HG02970 (cell line): ENCODE measurements around the gene RUBCNL.
"Not testable (repeated sequence)": the region's sequence is repeated elsewhere in the genome, so short reads cannot be mapped to it uniquely, and the experiment has no call there.

Experiments
- ATAC-seq: cut with Tn5 transposase; IDR thresholded peaks from one replicate; pipeline ENCODE4 v1.9.1; 2021; ENCODE audit warnings: mild to moderate bottlenecking, moderate library complexity, moderate number of reproducible peaks; ENCODE audit not compliant: unreplicated experiment, low FRiP score

Gene RUBCNL

GRCh38 chr13:46374710-46375109 lies 12.3 kb downstream of the RUBCNL start:
- no peak for ATAC-seq

GRCh38 chr13:46373623-46374022 lies 13.4 kb downstream of the RUBCNL start:
- no peak for ATAC-seq

- not testable (repeated sequence) for ATAC-seq
Observed at GRCh38 chr13:46372938-46373337, 14.1 kb downstream of the RUBCNL start.

DNA sequence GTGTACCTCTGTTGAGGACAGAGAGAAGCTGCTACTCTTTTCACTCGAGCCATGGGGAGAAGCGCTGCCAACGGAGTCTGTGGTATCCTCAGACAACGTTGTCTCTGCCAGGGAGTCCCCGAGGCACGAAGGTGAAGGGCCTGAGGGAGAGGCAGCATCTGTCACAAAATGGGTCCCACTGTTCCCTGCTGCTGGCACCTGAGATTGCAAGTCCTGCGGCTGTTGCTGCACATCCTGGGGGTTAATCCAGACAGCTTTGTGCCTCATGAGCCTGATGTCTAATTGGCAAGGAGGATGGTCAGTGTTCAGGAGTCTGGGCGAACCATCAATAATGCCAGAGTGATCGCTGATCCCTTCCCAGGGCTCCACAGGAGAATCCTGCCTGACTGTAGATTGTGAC lies 15.0 kb downstream of the RUBCNL start:
- no peak for ATAC-seq

DNA sequence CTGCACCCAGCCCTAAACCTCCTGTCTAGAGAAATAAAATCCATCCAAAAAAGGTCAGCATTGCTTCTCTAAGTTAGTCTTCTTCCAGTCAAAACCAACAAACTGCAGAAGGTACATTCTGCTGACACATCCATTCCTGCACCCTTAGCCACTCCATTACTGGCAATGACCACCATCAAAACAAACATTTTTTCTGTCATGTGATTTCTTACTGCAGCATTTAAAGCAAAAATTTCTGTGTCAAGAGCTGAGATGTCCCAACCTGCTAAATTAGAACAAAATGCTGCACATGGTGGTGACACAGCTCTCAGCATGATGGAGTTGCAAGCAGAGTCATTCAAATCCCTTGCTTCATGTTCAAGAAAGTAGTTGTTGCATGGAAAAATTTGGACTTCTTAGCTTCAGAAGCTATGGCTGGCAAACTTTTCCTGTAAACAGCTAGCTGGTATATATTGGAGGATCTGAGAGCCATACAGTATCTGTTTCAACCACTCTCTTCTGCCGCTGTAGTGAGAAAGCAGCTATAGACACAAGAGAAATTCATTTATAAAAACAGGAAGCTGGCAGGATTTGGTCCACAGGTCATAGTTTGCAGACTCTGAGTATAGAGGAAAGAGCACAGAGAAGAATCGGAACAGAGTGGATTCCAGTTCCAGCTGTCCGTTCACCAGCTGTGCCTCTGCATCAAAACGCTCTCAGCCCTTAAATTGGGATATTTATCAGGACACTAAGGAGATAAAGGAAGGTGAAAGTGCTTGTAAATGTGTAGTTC lies 17.4 kb downstream of the RUBCNL start:
- no peak for ATAC-seq

GRCh38 chr13:46367617-46368327 lies 19.3 kb downstream of the RUBCNL start:
- ATAC-seq: no peak

DNA sequence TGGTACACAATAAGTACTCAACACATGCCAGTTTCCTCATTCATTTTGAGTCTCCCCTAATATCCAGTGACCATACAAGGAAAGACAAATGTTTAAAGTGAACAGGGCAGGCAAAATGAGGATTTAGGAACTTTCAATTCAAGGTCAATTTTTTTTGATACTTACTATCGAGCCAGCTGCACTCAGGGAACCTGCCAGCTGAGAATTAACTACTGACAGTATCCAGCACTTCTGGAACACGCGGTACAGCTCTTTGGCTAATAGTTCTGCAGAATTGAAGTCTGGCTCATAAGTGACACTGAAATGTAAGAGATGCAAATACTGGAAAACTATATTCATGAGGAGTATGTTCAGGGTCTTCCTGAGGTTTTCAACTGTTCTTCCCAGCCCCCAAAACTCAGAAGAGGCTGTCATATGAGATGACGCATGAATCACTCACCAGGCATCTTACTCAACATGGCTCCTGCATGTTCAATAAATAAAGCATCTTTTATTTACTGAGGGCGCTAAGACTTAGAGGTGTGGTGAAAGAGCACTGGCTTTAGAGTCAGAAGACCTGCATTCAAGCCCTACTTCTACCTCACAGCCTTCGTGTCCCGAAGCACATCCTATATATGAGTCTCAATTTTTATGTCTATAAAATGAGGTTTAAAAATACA lies 25.6 kb downstream of the RUBCNL start:
- ATAC-seq: no peak

- ATAC-seq: no peak
Observed at GRCh38 chr13:46360604-46361003, 26.4 kb downstream of the RUBCNL start.

DNA sequence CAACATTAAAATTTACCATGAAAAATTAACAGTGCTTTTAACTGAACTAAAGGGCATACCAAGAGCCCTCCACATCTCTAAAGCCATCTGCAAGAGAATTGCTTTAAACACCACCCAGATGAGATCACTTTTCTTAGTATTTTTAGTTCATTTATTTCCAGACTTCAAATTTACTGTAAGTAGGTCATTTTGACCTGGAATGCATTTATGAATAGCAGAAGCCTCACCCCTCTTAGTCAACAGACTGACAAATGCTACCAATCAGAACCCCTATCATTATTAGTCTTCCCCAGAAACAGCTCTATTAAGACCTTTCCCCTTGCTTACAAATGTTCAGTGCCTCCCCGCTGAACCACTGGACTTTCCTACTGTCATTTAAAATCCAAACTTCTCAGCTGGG lies 27.3 kb downstream of the RUBCNL start:
- ATAC-seq: no peak

DNA sequence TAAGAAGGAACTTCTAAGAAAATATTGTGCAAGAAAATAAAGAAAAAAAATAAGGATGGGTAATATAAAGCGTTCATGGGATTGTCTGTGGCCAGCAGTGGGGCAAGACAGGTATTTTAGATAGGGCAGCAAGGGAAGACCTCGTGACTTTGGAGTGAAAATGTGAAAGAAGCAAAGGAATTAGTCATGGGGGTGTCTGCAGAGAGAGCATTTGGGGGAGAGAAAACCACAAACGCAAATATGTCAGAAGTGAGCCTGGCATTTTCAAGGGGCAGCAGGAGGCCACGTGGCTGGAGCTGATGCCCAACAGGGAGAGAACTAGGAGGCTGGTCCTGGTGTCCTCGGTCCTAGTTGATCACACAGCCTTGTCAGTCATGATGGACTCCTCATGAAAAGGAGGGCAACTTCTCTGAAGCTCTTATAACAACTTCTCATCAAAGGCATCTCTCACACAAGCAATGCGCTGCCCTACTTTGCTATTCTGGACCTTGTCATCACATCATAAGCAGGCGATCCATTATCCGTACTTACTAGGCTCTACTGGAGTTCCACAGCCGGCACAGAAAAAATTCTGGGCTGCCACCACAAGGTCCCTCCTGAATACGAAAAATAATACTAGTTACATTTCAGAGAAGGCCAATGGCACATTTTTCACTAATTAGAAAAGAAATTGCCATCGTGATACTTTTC lies 31.0 kb downstream of the RUBCNL start:
- ATAC-seq: no peak

GRCh38 chr13:46355088-46355468 lies 32.0 kb downstream of the RUBCNL start:
- no peak for ATAC-seq

- no peak for ATAC-seq
Observed at GRCh38 chr13:46354156-46355087, 32.6 kb downstream of the RUBCNL start.

DNA sequence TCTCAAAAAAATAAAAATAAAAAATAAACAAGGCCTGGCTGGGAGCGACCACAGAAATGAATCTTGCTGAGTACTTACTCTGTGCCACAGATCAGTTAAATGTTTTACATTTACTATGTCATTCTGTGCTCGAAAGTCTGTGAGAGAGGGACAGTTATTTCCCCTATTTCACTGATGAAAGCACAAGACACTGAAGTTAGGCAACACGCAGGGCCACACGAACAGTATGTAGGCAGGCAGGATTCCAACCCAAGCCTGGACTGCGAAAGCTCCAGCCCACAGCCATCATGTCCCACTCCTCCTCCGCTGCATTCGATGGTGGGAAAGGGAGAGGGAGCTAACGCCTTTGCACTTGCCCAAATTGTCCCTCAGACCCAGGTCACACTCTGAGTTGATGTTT lies 34.2 kb downstream of the RUBCNL start:
- no peak for ATAC-seq

- ATAC-seq: no peak
Observed at GRCh38 chr13:46350003-46350402, 37.0 kb downstream of the RUBCNL start.

DNA sequence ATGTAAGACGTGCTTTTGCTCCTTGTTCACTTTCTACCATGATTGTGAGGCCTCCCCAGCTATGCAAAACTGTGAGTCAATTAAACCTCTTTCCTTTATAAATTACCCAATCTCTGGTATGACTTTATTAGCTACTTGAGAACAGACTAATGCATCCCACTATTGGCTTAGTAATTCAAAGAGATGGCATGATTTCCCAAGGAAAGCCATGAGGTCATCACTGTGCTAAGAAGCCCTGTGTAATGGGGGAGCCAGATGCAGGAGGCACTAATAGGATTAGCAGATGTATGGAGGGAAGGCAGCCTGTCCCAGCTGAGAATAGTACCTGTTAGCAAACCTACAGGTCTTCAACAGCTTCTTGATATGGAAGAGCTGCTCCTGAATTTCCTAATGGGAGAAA lies 38.1 kb downstream of the RUBCNL start:
- ATAC-seq: no peak

DNA sequence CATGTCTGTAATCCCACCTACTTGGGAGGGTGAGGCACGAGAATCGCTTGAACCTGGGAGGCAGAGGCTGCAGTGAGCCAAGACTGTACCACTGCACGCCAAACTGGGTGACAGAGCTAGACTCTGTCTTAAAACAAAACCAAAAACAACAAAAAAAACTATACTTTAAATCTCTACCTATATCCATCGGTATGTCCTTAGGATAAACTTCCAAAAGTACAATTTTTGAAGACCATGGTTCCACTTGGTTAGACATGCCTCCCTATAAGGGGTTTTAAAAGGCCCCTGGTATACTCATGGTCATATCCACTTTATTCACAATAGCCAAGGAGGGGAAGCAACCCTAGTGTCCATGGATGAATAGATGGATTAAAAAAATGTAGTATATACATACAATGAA lies 39.8 kb downstream of the RUBCNL start:
- ATAC-seq: no peak

DNA sequence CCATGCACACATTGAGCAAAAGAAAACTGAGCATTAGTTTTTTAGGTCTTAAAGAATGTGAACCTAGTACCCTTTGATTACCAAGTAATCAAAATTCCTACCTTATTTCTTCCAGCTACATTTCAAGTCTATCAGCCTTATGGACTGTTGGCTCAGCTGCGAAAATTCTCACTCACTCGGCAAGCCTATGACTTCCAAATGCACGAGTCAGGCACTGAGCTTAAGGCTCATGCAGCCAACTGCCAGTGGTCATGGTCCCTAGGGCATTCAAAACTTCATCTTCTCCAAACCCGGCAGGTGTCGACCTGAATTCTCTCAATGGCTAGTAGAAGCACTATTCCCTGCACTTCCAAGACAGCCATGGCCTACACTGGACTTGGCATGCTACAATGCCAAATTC lies 41.2 kb downstream of the RUBCNL start:
- ATAC-seq: no peak

GRCh38 chr13:46345398-46345797 lies 41.7 kb downstream of the RUBCNL start:
- no peak for ATAC-seq

GRCh38 chr13:46343279-46343994 lies 43.6 kb downstream of the RUBCNL start:
- ATAC-seq: no peak
